ENCODE results near the gene FRAS1.
"Not testable (repeated sequence)": the region's sequence is repeated elsewhere in the genome, so short reads cannot be mapped to it uniquely, and the experiment has no call there.

Gene FRAS1, protein sequence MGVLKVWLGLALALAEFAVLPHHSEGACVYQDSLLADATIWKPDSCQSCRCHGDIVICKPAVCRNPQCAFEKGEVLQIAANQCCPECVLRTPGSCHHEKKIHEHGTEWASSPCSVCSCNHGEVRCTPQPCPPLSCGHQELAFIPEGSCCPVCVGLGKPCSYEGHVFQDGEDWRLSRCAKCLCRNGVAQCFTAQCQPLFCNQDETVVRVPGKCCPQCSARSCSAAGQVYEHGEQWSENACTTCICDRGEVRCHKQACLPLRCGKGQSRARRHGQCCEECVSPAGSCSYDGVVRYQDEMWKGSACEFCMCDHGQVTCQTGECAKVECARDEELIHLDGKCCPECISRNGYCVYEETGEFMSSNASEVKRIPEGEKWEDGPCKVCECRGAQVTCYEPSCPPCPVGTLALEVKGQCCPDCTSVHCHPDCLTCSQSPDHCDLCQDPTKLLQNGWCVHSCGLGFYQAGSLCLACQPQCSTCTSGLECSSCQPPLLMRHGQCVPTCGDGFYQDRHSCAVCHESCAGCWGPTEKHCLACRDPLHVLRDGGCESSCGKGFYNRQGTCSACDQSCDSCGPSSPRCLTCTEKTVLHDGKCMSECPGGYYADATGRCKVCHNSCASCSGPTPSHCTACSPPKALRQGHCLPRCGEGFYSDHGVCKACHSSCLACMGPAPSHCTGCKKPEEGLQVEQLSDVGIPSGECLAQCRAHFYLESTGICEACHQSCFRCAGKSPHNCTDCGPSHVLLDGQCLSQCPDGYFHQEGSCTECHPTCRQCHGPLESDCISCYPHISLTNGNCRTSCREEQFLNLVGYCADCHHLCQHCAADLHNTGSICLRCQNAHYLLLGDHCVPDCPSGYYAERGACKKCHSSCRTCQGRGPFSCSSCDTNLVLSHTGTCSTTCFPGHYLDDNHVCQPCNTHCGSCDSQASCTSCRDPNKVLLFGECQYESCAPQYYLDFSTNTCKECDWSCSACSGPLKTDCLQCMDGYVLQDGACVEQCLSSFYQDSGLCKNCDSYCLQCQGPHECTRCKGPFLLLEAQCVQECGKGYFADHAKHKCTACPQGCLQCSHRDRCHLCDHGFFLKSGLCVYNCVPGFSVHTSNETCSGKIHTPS (N-terminal part only)

DNA sequence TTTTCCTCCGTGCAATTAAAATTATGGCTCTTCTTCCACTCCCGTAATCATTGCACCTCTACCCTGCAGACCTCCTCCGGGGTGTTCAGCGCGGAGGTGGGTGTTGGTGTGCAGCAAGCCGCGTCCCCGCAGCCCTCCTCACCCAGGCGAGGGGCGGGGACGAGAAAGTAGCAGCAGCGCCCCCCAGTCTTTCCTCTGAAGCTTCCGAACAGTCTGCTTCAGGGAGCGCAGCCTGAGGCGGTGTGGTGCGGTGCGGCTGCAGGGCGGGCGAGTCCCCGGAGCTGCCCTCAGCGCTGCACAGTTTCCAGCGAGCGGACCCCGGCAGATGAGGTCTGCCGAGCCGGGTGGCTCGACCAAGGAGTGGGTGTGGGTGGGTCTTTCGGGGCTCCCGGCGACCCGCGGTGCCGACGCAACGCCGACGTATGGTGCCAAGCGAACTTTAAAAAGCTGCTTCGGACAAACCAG is at the start of gene FRAS1:
Gene FRAS1, plus strand, starts transcription at position 189 of the 465 bp plus-strand sequence. CDS start 687 bp downstream, outside the sequence.
- no peak for DNase-seq (ENCODE audit: low read depth in 2 of 2)

DNA sequence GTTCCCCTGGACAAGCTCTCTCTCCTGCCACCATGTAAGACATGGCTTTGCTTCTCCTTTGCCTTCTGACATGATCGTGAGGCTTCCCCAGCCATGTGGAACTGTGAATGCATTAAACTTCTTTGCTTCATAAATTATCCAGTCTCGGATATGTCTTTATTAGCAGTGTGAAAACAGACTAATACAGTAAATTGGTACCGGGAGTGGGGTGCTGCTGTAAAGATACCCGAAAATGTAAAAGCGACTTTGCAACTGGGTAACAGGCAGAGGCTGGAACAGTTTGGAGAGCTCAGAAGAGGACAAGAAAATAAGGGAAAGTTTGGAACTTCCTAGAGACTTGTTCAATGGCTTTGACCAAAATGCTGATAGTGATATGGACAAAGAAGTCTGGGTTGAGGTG is 46.1 kb upstream of the FRAS1 start:
- not testable (repeated sequence) for DNase-seq (ENCODE audit: low read depth in 2 of 2)

DNA sequence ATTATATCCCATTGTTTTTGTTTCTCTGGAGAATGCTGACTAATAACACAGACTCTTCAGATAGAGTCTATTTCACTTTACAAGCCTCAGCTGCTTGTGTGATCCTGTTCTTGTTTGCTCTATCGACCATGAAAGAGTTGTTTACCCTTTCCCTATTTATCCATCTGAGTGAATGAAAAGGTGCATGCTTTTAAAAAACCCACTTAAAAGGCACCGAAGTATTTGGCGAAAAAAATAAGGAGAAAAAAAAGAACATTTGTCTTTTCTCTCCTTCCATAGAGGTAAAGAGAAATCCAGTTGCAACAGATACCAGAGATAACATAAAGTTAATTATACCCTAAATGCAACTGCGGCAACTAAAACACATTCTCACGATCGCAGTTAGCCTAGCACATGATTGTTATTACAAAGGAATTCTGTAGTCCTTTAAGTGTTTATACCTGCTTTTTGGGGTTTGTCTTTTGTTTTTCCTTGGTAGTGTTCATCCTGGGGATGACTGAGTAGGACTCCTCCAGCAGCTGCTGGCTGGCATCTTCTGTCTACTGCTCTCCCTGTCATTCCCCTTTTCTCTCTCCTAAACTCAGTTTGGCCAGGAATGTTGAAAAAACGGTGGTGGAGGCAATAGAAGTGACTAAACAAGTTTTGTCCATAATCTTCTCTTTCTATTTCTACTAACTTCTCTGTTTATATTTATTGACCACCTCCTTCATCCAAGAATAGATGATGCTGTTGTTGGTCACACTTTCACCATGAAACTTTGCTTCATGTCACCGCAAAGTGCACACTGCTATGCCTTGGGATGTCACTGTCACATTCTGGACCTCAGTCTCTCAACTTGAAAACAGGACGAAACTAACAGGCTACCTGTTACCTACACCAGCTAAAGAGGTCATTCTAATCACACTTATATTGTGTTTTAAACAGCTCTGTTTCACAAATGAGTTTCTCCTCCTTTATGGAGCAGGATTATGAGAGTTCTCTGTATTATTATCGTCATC is 41.9 kb upstream of the FRAS1 start:
- no peak for DNase-seq (ENCODE audit: low read depth in 2 of 2)

DNA sequence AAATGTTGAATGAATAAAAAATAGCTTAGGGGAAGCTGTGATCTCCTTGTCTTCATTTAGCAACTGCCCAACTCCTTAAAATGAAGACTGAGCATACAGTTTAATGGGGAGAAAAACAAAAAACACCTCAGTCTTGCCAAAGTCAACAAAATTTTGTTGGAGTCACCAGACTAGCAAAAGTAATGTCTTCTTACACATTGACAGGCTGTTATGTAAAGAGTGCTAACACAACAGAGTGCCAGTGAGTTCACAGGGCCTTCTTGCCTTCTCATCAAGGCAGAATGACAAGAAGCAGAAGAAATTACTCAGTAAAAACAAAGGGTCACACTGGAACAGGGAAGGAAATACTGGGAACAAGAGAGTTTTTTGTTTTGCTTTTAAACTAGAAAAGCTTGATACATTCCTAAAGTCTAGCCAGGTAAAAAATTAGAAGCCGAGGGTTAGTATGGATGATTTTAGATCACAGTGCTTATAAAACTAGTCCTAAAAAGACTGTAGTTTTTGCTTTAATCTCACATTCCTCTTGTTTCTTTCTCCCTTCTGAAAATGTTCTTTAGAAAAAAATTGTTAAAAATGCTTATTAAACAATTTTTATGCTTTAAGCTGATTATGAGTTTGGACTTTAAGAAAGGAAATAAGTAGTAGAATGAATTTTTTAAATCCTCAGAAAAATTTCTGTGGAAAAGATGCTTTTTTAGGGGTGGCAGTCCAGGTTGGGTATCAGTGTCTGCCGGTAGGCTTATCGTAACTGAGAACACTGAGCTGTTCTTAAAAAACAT is 38.7 kb upstream of the FRAS1 start:
- DNase-seq (ENCODE audit: low read depth in 2 of 2), result no peak

DNA sequence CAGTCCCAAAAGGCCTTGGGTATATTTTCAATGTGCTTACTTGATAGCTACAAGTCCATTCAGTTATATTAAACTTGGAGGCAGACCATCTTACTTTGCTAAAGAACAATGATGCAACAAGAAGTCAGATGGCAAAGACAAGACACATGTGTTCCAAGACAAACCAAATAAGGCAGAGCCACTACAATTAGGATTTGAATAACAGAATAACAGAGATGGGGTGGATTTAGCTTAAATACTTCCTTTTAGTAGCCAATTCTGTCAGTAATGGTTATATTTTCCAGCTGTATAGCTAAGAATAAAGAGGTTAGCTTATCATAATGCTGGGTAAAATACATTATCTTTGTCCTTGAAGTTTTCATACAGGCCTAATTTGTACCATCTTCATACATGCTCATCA is 37.7 kb upstream of the FRAS1 start:
- no peak for DNase-seq (ENCODE audit: low read depth in 2 of 2)

DNA sequence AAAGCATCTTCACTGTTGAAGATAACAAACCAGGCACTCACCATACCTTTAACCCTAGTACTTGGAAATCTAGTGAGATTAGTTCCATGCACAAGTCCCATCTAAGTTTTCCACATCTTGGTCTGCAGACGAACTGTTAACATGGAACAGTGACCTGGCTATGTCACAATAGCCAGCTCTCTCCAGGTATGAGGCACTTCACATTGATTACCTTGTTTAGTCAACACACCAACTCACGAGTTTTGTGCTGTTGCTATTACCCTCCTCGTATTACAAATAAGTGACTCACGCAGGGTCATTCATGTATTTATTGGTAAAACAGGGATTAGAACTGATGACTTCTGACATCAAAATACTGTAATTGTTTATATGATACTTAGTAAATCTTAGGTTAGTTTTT is 36.4 kb upstream of the FRAS1 start:
- DNase-seq (ENCODE audit: low read depth in 2 of 2), result no peak

DNA sequence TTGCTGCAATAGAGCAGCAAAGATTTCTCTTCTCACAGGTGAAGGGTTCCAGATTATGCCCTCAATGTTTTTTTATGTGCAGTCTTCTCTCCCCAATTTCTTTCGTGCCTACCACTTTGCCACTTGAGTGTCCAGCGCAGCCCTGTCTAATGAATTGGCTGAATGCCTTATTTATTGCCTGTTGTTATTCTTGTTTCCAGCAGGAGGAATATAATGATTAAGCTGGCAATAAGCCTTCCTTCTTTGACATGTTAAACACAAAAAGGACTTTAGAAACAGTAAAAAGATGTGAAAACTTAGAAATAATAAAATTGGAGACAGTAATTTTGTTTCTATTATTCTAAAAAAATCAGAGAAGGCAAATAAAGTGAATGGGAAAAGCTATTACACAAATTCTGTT is 34.6 kb upstream of the FRAS1 start:
- no peak for DNase-seq (ENCODE audit: low read depth in 2 of 2)

DNA sequence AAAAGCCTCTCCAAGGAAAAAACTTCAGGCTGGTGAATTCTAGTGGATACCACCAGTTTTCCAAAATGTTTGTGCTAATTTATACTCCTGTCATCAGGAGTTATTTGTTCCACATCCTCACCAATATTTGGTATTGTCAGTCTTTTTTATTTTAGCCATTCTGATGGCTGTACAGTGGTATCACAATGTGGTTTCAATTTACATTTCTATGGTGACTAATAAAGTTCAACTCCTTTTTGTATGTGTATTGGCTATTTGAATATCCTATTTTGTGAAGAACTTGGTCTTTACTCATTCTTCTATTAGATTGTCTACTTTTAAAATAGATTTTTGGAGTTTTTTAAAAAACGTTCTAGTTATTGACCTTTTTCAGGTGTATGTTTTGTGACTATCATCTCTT is 33.0 kb upstream of the FRAS1 start:
- no peak for DNase-seq (ENCODE audit: low read depth in 2 of 2)

DNA sequence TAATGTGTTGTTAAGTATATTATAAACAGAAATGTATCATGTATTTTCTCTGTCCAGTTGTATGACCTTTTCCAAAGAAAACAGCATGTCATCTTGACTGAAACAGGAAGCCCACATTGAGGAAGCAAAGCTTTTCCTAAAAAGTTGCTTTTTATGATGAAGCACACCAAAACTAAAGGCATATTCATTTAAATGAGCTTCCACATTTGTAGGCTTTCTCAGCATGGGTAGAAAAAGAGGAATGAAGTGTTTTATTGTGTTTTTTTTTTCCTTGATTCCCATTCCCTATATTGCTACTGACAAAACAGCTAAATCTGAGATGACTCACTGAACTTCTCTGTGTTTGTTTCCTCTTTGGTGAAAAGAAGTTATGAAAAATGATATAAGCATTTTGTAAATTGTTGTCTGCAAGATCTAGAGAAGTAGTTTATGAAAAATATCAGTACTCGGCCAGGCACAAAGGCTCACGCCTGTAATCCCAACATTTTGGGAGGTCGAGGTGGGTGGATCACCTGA is 32.5 kb upstream of the FRAS1 start:
- no peak for DNase-seq (ENCODE audit: low read depth in 2 of 2)

DNA sequence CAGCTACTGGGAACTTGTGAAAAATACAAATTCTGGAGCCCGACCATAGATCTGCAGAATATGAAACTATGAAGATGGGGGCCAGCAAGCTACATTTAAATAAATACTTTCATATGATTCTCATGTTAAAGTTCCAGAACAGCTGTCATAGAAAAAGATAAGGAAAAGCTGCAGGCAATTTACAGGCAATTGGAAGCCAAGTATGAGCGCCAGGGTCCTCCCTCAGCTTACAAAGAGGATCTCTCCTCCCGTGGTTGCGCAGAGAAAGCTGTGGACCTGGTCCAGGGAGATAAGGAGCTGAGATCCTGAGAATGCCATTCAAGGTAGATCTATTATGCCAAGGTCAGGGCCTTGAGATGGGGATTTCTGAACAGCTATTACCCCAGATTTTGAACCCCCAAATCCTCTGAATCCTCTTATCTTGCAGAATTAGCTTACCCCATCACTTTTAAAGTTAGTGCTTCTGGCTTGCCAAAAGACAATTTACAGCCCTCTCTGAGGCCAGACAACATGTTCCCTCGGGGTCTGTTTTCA is 25.6 kb upstream of the FRAS1 start:
- no peak for DNase-seq (ENCODE audit: low read depth in 2 of 2)

DNA sequence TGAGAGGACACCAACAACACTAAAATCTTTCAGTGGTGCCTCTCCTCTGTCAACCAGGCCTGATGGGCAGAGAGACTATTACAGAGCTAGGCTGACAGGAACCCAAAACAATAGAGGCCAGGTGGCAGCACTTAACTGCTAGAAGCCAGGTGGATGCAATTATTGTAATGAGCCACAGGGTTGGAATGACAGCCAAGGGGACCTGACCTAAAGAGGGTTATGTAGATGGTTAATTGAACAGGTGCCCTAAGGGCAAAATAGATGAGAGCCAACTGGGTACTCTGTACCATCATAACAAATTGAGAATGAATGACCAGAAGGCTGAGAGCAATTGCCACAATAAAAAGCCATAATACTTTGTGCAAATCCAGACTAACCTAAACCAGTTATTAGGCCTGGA is 24.7 kb upstream of the FRAS1 start:
- no peak for DNase-seq (ENCODE audit: low read depth in 2 of 2)

DNA sequence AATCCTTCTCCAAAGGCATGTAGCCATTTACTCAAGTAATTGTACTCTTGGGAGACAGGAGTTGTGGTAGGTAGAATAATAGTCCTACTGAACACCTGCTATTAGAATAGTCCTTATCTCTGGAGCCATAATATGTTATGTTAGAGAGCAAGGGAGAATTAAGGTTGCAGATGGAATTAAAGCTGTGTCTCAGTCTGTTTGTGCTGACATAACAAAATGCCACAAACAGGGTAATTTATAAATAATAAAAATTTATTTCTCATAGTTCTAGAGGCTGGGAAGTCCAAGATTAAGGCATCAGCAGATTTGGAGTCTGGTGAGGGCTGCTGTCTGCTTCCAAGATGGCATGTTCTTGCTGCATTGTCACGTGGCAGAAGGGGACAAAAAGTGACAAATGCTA is 24.2 kb upstream of the FRAS1 start:
- no peak for DNase-seq (ENCODE audit: low read depth in 2 of 2)

DNA sequence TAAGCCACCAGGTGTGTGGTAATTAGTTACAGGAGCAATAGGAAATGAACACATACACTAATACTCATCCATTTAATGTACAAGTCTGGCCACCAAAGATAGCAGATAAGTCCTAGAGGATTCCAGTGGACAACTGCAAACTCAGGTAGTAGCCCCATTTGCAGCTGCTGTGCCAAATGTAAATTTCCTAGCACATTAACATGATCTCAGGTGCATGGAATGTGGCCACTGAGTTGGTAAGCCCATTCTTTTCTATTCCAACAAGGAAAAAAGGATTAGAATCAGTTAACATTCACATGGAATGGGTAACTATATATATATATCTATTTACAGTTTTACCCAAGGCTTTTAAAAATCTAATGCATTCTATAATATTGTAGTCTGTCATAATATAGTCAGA is 23.3 kb upstream of the FRAS1 start:
- no peak for DNase-seq (ENCODE audit: low read depth in 2 of 2)

DNA sequence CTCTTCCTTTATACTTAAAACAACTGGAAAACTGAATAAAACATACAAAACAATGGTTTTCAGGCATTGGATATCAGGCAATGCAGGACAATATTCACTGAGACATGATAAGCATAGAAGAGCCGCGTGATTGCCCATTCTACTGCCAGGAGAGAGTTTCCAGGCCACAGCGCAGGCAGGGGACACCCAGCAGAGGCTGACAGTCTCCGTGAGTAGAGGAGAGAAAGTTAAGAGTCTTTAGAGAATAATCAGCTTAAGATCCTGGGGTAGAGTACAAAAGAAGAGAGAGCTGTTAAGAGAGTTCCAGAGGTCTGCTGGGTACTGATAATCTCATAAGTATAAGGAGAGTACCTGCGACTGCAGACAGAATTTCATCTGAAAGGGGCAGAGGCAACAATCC is 18.4 kb upstream of the FRAS1 start:
- DNase-seq (ENCODE audit: low read depth in 2 of 2), result no peak

DNA sequence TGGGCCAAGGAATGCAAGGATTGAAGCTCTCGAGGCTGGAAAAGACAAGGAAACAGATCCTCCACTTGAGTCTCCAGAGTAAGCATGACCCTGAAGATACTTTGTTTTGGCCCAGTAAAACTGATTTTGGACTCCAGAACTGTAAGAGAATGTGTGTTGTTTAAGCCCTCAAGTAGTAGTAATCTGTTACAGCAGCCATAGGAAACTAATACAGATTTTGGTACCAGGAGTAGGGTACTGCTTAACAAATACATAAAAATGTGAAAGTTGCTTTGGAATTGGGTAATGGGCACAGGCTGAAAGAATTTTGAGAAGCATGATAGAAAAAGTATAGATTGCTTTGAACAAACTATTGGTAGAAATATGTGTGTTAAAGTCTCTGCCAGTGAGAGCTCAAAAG is 17.4 kb upstream of the FRAS1 start:
- no peak for DNase-seq (ENCODE audit: low read depth in 2 of 2)

DNA sequence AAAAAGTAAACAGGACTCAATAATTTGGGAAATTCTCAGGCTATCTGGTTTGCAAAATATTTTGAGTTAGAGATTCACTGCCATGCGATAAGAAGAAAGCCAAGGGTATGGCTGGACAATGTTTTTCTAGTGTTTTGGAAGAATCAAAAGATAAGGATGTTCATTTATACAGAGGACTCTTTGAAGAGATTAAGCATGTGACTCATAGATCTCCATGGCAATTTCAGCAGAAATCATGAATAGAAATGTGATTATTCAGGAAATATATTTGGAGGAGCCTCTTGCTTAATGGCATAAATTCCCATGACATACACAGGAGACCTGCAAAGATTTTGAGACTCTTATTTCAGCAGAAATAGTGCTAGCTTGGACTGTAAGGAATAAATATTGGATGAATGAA is 16.7 kb upstream of the FRAS1 start:
- no peak for DNase-seq (ENCODE audit: low read depth in 2 of 2)

DNA sequence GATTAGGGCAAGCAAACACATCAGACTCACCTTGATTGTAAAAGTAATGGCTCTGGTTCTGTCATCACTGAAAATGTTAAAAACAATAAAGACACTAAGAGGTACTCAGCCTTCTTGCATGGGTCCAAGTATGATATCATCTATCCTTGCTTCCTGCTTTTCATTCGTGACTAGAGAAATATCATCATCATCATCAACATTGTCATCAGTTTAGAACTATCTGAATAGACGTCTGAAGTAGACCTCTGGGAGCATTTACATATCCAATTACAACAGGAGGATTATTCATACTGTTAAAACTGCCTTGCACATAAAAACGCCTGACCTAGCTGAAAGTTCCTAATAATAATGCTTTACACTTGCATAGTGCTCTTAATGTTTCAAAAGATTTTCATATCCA is 9.8 kb upstream of the FRAS1 start:
- DNase-seq (ENCODE audit: low read depth in 2 of 2), result no peak

DNA sequence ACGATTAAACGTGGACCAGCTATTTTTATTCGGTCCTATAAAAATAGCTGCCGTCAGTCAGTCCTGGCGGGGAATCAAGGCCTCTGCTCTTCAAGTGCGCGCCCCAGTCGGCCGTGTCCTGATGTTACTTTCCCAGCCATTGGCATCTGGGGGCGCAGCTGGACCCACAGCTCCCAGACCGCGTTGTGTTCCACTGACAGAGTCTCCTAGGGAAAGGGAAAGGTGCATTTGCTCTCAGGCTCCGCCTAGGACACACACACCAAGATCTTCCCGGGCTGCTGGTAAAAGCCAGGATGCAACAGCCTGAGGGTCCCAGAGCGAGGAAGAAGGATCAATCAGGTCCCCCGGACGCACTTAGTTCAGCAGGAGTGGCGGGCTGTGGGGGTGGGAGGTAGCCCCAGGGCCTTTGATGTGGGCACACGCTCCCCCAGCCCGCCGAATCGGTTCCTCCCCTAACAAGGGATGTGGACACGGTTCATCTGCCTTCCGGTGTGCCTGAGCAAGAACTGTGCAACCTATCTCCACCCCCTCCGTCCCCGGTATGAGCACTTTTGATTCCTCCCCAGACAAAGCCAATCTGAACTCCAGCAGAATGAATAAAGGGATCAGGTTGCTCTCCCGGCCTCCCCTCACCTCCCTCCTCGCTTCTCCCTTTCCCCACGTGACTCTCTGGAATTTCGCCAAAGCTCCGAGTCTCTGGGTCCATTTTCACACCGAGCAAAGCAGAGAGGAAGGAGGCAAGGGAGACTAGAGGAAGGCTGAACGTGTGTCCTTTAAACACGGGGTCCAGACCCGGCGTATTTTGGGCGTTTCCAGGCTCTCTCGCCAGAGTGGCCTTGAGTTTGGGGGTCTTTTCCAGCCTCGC is 626 bp upstream of the FRAS1 start:
- DNase-seq (ENCODE audit: low read depth in 2 of 2), result no peak

Data from stimulated activated CD8-positive, alpha-beta memory T cell treated with anti-CD3 and anti-CD28 coated beads, Interleukin-15, amount 100 ng/mL, for 48 hours (primary cell).